Uterus (tissue), 2 donors: ENCODE data around the gene PRKN.

ENCODE experiments used
- CTCF ChIP-seq, 4 experiments: fragments of 200-600 bp in 2 of 4; fragments of 450-650 bp in 2 of 4; sonication (generic) in 2 of 4; IDR thresholded peaks; one replicate each; pipeline ENCODE4 v1.5.1; 2016 to 2019; ENCODE audit warnings: antibody characterized with exemption in 4 of 4, mild to moderate bottlenecking in 2 of 4, moderate library complexity in 1 of 4
- POLR2A ChIP-seq, 2 donors: fragments of 450-650 bp; IDR thresholded peaks; one replicate each; pipeline ENCODE4 v1.6.1; 2016; ENCODE audit warnings: antibody characterized with exemption in 2 of 2, mild to moderate bottlenecking in 1 of 2, moderate library complexity in 1 of 2

- TF ChIP-seq CTCF (IDR thresholded peaks at IDR 0.05), result no peak
- TF ChIP-seq POLR2A (IDR thresholded peaks at IDR 0.05), result no peak
Measured at GRCh38 chr6:162331911-162332310, 395.7 kb downstream of the PRKN start.
